Upper lobe of right lung (tissue), 1 donor: ENCODE data around the gene MLLT1. TPM values are rescaled to one million over a fixed set of nuclear protein-coding genes. Genes with fewer than 3 reads are reported as not detected.
"Not testable (repeated sequence)": the region's sequence is repeated elsewhere in the genome, so short reads cannot be mapped to it uniquely, and the experiment has no call there.

Experiments used
- ATAC-seq: fragments of 200-7000 bp; cut with Tn5 transposase; one replicate; pipeline ENCODE4 v1.9.1; 2020; ENCODE audit warnings: mild to moderate bottlenecking, moderate library complexity
- DNase-seq: peaks from one replicate; pipeline ENCODE4 v3.0.0-alpha.2; 2020
- H3K27ac ChIP-seq: fragments of 200-600 bp; one replicate; pipeline ENCODE4 v1.8.0; 2022
- H3K27me3 ChIP-seq: fragments of 200-600 bp; one replicate; pipeline ENCODE4 v1.8.0; 2022; ENCODE audit warnings: mild to moderate bottlenecking
- H3K36me3 ChIP-seq: fragments of 200-600 bp; one replicate; pipeline ENCODE4 v1.8.0; 2022
- H3K4me1 ChIP-seq: fragments of 200-600 bp; one replicate; pipeline ENCODE4 v1.8.0; 2022
- H3K4me3 ChIP-seq: fragments of 200-600 bp; one replicate; pipeline ENCODE4 v1.8.0; 2022; ENCODE audit warnings: mild to moderate bottlenecking
- H3K9me3 ChIP-seq: fragments of 200-600 bp; one replicate; pipeline ENCODE4 v1.8.0; 2022
- intact Hi-C: fragments of 100-400 bp; cut with DNase I; formaldehyde crosslinking; loops from one replicate; pipeline ENCODE4 v1.11.0; 2022
- total RNA-seq: library from RNA; stranded (reverse); fragmentation: NEBNext Ultra II Directional; extraction: Animal tissue kit (Norgen Biotek cat#: 25700); gene quantifications from one replicate; pipeline ENCODE4 v1.2.1, GENCODE V29; 2021
- TF ChIP-seq, protein P1 (sequence below): fragments of 200-600 bp; IDR thresholded peaks from one replicate; pipeline ENCODE4 v1.8.0; 2022; ENCODE audit warnings: antibody characterized with exemption
- donor health status: DM: no; HTN: yes; CAD: no; lungs with severe emphysema.

Gene MLLT1
- total RNA-seq, 1 donor from 2014 or later: 73.4 TPM

DNA sequence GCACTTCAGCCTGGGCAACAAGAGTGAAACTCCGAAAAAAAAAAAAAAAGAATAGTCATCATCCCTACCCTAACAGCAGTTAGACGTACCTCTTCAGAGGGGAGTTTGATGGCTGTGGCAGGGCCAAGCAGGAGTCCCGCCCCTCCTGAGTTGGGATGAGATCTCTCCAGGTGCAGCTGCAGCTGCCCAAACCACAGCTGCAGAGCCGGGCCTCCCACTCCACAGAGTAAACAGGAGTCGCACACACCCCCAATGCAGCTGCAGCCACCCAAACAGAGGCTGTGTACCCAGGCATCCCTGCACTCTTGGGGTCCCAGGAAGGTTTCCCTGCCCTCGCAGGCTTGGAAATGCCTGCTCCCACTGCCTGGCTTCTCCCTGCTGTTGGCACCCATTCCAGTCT lies 17.4 kb upstream of the MLLT1 start:
- Histone ChIP-seq H3K4me3 (no peak overlapping the region), H3K36me3 (no peaks in the 10 kb centered on the region), H3K27me3 (no peaks in the 10 kb centered on the region), H3K27ac (no peak overlapping the region), H3K4me1 (no peaks in the 10 kb centered on the region), H3K9me3 (peaks cover 15% of the 10 kb centered on the region)
- DNase-seq (no peak), ATAC-seq (no peak)
- TF ChIP-seq, protein P1, sequence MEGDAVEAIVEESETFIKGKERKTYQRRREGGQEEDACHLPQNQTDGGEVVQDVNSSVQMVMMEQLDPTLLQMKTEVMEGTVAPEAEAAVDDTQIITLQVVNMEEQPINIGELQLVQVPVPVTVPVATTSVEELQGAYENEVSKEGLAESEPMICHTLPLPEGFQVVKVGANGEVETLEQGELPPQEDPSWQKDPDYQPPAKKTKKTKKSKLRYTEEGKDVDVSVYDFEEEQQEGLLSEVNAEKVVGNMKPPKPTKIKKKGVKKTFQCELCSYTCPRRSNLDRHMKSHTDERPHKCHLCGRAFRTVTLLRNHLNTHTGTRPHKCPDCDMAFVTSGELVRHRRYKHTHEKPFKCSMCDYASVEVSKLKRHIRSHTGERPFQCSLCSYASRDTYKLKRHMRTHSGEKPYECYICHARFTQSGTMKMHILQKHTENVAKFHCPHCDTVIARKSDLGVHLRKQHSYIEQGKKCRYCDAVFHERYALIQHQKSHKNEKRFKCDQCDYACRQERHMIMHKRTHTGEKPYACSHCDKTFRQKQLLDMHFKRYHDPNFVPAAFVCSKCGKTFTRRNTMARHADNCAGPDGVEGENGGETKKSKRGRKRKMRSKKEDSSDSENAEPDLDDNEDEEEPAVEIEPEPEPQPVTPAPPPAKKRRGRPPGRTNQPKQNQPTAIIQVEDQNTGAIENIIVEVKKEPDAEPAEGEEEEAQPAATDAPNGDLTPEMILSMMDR: no peak
- intact Hi-C loops: loop anchor here (5.0 kb wide), 1 partner anchor 80 kb away; no protein-coding TSS in a partner anchor

DNA sequence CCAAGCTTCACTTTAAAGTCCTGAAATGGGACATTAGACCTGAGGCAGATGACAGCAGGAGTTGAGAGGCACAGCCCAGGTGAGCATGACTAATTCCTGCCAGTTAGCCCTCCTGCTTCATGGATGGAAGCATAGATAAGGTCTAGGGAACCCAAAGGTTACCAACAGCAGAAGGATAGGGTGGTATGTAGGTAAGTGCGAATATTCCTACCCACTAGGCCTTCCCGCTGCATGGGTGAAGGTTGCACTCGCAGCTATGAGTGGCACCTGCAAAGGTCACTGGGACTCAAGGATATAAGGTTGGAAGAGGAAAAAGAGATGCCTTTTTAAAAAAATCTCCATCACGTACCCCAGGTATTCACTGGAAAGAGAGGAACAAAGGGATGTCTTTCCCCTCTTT lies 12.2 kb upstream of the MLLT1 start:
- no peak for ATAC-seq
- intact Hi-C loops: no loop called here
- H3K9me3 ChIP-seq: peaks cover 40% of the 10 kb centered on the region

DNA sequence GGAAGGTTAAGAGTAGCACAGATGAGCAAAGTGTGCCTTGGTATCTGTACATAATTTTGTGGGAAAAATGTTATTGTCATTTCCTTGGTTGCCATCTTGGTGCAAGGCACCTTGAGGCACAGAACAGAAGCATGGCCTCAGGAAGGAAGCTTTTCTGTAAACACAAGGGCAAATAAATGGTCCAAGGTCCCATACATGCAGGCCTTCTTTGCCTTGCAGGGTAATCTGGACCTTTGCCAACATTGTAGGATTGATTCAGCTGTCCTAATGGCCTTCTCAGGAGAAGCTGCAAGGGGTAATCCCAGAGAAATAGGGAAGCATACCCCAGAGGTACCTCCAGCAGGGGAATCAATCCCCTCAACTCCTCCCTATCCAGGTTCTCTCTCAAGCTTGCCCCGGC lies 9.0 kb upstream of the MLLT1 start:
- Histone ChIP-seq H3K27me3 (no peaks in the 10 kb centered on the region), H3K27ac (no peak overlapping the region), H3K4me1 (no peaks in the 10 kb centered on the region), H3K4me3 (no peak overlapping the region), H3K9me3 (peaks cover 44% of the 10 kb centered on the region), H3K36me3 (no peaks in the 10 kb centered on the region)
- ATAC-seq (no peak), DNase-seq (no peak)
- intact Hi-C loops: no loop called here
- TF ChIP-seq, protein P1: no peak

More for the DNA sequence above, 12.2 kb upstream of the MLLT1 start:
- no peaks in the 10 kb centered on the region for H3K36me3 ChIP-seq
- no peak overlapping the region for H3K4me3 ChIP-seq
- H3K27me3 ChIP-seq: no peaks in the 10 kb centered on the region
- no peak for DNase-seq
- TF ChIP-seq, protein P1: no peak
- H3K4me1 ChIP-seq: no peaks in the 10 kb centered on the region
- H3K27ac ChIP-seq: no peak overlapping the region

DNA sequence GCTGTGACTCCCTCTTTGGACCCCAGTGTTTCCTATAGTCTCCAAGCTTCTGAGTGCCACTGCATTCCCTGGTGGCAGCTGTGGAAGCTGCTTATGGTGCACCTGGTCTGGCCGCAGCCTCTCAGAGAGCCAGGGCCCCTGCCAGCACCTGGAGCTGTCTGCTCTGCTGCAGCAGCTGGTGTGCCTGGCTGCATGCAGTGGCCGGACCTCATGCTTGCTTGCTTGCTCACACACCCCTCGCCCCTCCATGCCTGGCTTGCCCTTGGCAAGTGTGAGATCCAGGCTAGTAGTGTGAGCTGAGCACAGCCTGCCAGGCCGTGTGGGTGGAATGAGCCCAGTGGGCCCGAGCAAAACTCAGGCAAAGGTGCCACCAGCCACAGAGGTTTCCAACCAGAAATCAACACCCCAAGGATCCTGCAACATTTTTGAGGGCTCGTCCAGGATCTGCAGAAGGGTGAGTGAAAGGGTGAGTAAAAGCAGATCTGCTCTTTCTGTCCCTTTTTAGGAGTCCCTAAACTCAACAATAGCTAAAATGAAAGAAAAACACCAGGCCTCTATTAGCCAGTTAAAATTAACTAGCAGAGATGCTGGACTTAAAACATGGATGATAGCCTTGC lies 7.6 kb upstream of the MLLT1 start:
- H3K27ac ChIP-seq: no peak overlapping the region
- TF ChIP-seq, protein P1: no peak
- DNase-seq: no peak
- intact Hi-C loops: no loop called here
- H3K36me3 ChIP-seq: no peaks in the 10 kb centered on the region
- no peak for ATAC-seq
- H3K27me3 ChIP-seq: no peaks in the 10 kb centered on the region
- no peaks in the 10 kb centered on the region for H3K4me1 ChIP-seq
- peaks cover 31% of the 10 kb centered on the region for H3K9me3 ChIP-seq
- H3K4me3 ChIP-seq: no peak overlapping the region

DNA sequence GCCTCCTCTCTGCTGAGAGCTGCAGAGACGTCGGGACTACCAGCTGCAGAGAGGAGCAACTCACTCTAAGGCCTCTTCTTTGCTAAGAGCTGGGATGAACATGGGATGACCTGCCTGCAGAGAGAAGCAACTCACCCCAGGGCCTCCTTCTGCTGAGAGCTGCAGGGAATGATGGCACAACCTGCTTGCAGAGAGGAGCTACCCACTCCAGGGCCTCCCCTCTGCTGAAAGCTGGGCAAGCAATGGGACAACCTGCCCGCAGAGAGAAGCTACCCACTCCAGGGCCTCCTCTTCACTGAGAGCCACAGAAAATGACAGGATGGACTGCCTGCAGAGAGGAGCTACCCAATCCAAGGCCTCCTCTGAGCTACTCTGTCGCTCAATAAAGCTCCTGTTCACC lies 6.9 kb upstream of the MLLT1 start:
- H3K9me3 ChIP-seq: peaks cover 24% of the 10 kb centered on the region

DNA sequence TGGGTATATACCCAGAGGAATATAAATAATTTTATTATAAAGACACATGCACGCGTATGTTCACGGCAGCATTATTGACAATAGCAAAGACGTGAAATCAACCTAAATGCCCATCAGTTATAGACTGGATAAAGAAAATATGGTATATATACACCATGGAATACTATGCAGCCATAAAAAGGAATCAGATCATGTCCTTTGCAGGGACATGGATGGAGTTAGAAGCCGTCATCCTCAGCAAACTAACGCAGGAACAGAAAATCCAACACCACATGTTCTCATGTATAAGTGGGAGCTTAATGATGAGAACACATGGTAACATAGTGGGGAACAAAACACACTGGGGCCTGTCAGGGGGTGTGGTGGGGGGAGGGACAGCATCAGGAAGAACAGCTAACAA lies 2.6 kb upstream of the MLLT1 start:
- intact Hi-C loops, H3K27me3 ChIP-seq, H3K9me3 ChIP-seq, H3K36me3 ChIP-seq, H3K27ac ChIP-seq, ATAC-seq, H3K4me3 ChIP-seq, DNase-seq: not testable (repeated sequence)
- H3K4me1 ChIP-seq: peaks cover 17% of the 10 kb centered on the region

More for the DNA sequence above, 6.9 kb upstream of the MLLT1 start:
- no peaks in the 10 kb centered on the region for H3K4me1 ChIP-seq
- no peak overlapping the region for H3K4me3 ChIP-seq
- ATAC-seq (no peak), DNase-seq (no peak)
- H3K27ac ChIP-seq: no peak overlapping the region
- intact Hi-C loops: no loop called here
- H3K27me3 ChIP-seq: no peaks in the 10 kb centered on the region
- no peaks in the 10 kb centered on the region for H3K36me3 ChIP-seq
- TF ChIP-seq, protein P1: no peak
